Common myeloid progenitor, CD34-positive (primary cell): Measurements from ENCODE around the gene PRSS56.

ENCODE experiments used
- CTCF ChIA-PET: fragments of 350-600 bp; sonication (Branson Sonifier 250); formaldehyde crosslinking; loops from one replicate; lab custom pipeline; 2021; ENCODE audit warnings: antibody characterized with exemption; lab: Charles Lee
- POLR2A ChIA-PET: fragments of 350-600 bp; sonication (Branson Sonifier 250); formaldehyde crosslinking; loops from one replicate; lab custom pipeline; 2021; ENCODE audit warnings: antibody characterized with exemption; lab: Charles Lee
- DNase-seq, 3 donors: peaks; one replicate each; pipeline versions ENCODE4 v3.0.0 to v3.0.0-alpha.2; 2013
- H3K27ac ChIP-seq, 2 experiments: 1 replicate in 1 of 2; 2 replicates in 1 of 2; pipeline ENCODE4 v1.7.0; 2013; ENCODE audit warnings: inconsistent platforms in 2 of 2, low read length in 2 of 2, mild to moderate bottlenecking in 2 of 2, low read depth in 1 of 2, moderate library complexity in 1 of 2; ENCODE audit not compliant: severe bottlenecking in 2 of 2, insufficient read depth in 1 of 2, poor library complexity in 1 of 2
- H3K27me3 ChIP-seq, 5 experiments: replicated peaks in 2 of 5; 1 replicate in 3 of 5; 2 replicates in 2 of 5; pipeline versions ENCODE4 v1.6.1 to v1.7.0; 2013; ENCODE audit warnings: low read length in 4 of 5, mild to moderate bottlenecking in 2 of 5, moderate library complexity in 2 of 5, inconsistent platforms in 1 of 5; ENCODE audit not compliant: insufficient read depth in 5 of 5, control insufficient read depth in 4 of 5
- H3K36me3 ChIP-seq, 4 experiments: 1 replicate in 2 of 4; 2 replicates in 2 of 4; pipeline versions ENCODE4 v1.6.1 to v1.7.0; 2013; ENCODE audit warnings: low read length in 3 of 4, control low read depth in 1 of 4, mild to moderate bottlenecking in 1 of 4; ENCODE audit not compliant: control insufficient read depth in 4 of 4, insufficient read depth in 4 of 4
- H3K4me1 ChIP-seq, 4 experiments: 1 replicate in 3 of 4; 2 replicates in 1 of 4; pipeline versions ENCODE4 v1.6.1 to v1.7.1; 2013; ENCODE audit warnings: low read length in 3 of 4, mild to moderate bottlenecking in 3 of 4, control low read depth in 1 of 4, inconsistent platforms in 1 of 4, moderate library complexity in 1 of 4; ENCODE audit not compliant: control insufficient read depth in 4 of 4, insufficient read depth in 4 of 4; ENCODE audit errors: control extremely low read depth in 1 of 4
- H3K4me3 ChIP-seq, 7 experiments: 1 replicate in 4 of 7; 2 replicates in 3 of 7; pipeline versions ENCODE4 v1.5.1 to v1.7.0; 2013; ENCODE audit warnings: mild to moderate bottlenecking in 7 of 7, low read length in 6 of 7, moderate library complexity in 6 of 7, inconsistent platforms in 2 of 7, low read depth in 2 of 7, control low read depth in 1 of 7; ENCODE audit not compliant: insufficient read depth in 4 of 7, control insufficient read depth in 1 of 7; ENCODE audit errors: extremely low read depth in 1 of 7
- H3K9me3 ChIP-seq, 5 experiments: 1 replicate in 4 of 5; 2 replicates in 1 of 5; pipeline versions ENCODE4 v1.6.1 to v1.7.1; 2013; ENCODE audit warnings: low read length in 4 of 5, mild to moderate bottlenecking in 2 of 5, inconsistent platforms in 1 of 5, low read depth in 1 of 5, moderate library complexity in 1 of 5; ENCODE audit not compliant: control insufficient read depth in 4 of 5, insufficient read depth in 2 of 5; ENCODE audit errors: control extremely low read depth in 1 of 5
- WGBS: methylation state at CpG from one replicate; pipeline ENCODE4 v1.1.5; 2013; ENCODE audit not compliant: insufficient coverage; 5-methylcytosine and 5-hydroxymethylcytosine counted together

PRSS56 gene

GRCh38 chr2:232491139-232491780 lies 28.9 kb upstream of the PRSS56 start:
- Histone ChIP-seq H3K27me3 (peaks cover 0 to 41% (median 21%) of the 10 kb centered on the region in 5 experiments), H3K4me3 (no peak overlapping the region), H3K27ac (no peak overlapping the region), H3K4me1 (peaks cover 0 to 15% (median 11%) of the 10 kb centered on the region in 4 experiments), H3K9me3 (no peaks in the 10 kb centered on the region), H3K36me3 (no peaks in the 10 kb centered on the region)
- 97% methylated on average over 11 of the region's 12 CpGs for WGBS
- ChIA-PET POLR2A (interaction anchor here (0.5 kb wide), 1 partner anchor 26 kb away, joined by 3 read pairs; no protein-coding TSS in a partner anchor), CTCF (interaction anchor here (1.4 to 1.9 kb wide), 2 partner anchors 11 to 13 kb away, joined by 3 to 5 read pairs; no protein-coding TSS in a partner anchor)
- no peak for DNase-seq

GRCh38 chr2:232492236-232492848 lies 27.8 kb upstream of the PRSS56 start:
- Histone ChIP-seq H3K4me3 (no peak overlapping the region), H3K27me3 (peaks cover 0 to 30% (median 17%) of the 10 kb centered on the region in 5 experiments), H3K4me1 (peaks cover 0 to 4% (median 1%) of the 10 kb centered on the region in 4 experiments), H3K36me3 (no peaks in the 10 kb centered on the region), H3K27ac (no peak overlapping the region), H3K9me3 (no peaks in the 10 kb centered on the region)
- ChIA-PET CTCF (interaction anchor here (1.2 kb wide), 1 partner anchor 44 kb away, joined by 3 read pairs; no protein-coding TSS in a partner anchor), POLR2A (no interaction called here)
- WGBS: 76% methylated on average over 6 of the region's 8 CpGs
- DNase-seq: no peak

GRCh38 chr2:232492963-232493700 lies 27.1 kb upstream of the PRSS56 start:
- ChIA-PET CTCF (interaction anchor here (0.8 to 1.2 kb wide), 2 partner anchors 12 to 45 kb away, joined by 3 read pairs; no protein-coding TSS in a partner anchor), POLR2A (no interaction called here)
- Histone ChIP-seq H3K4me3 (no peak overlapping the region), H3K27ac (no peak overlapping the region), H3K4me1 (no peaks in the 10 kb centered on the region), H3K9me3 (no peaks in the 10 kb centered on the region), H3K36me3 (no peaks in the 10 kb centered on the region), H3K27me3 (peaks cover 0 to 26% (median 17%) of the 10 kb centered on the region in 5 experiments)
- 91% methylated on average over 17 of the region's 24 CpGs for WGBS
- no peak for DNase-seq

- Histone ChIP-seq H3K27ac (no peak overlapping the region), H3K36me3 (no peaks in the 10 kb centered on the region), H3K4me3 (no peak overlapping the region), H3K27me3 (peaks cover 0 to 21% (median 16%) of the 10 kb centered on the region in 5 experiments), H3K9me3 (no peaks in the 10 kb centered on the region), H3K4me1 (no peaks in the 10 kb centered on the region)
- DNase-seq: no peak
- ChIA-PET CTCF (interaction anchor here (0.8 to 1.2 kb wide), 3 partner anchors 11 to 46 kb away, joined by 3 read pairs; no protein-coding TSS in a partner anchor), POLR2A (no interaction called here)
- 94% methylated on average over 7 of the region's 10 CpGs for WGBS
These were observed 26.3 kb upstream of the PRSS56 start for GRCh38 chr2:232493701-232494474.

GRCh38 chr2:232494542-232494941 lies 25.6 kb upstream of the PRSS56 start:
- POLR2A ChIA-PET: interaction anchor here (0.6 kb wide), 1 partner anchor 618 kb away, joined by 4 read pairs; no protein-coding TSS in a partner anchor
- Histone ChIP-seq H3K27ac (no peak overlapping the region), H3K27me3 (peaks cover 0 to 16% (median 14%) of the 10 kb centered on the region in 5 experiments), H3K36me3 (no peaks in the 10 kb centered on the region), H3K9me3 (no peaks in the 10 kb centered on the region), H3K4me1 (no peaks in the 10 kb centered on the region), H3K4me3 (no peak overlapping the region)
- CTCF ChIA-PET: interaction anchor here (0.8 to 1.3 kb wide), 3 partner anchors 17 to 29 kb away, joined by 3 to 4 read pairs (median 3); no protein-coding TSS in a partner anchor
- no peak for DNase-seq
- 95% methylated on average over 5 of the region's 5 CpGs for WGBS

- ChIA-PET POLR2A (interaction anchor here (0.5 kb wide), 1 partner anchor 132 kb away, joined by 5 read pairs; no protein-coding TSS in a partner anchor), CTCF (interaction anchor here (1.1 to 1.3 kb wide), 2 partner anchors 20 to 29 kb away, joined by 3 to 4 read pairs; no protein-coding TSS in a partner anchor)
- Histone ChIP-seq H3K4me1 (no peaks in the 10 kb centered on the region), H3K4me3 (no peak overlapping the region), H3K27ac (no peak overlapping the region), H3K9me3 (no peaks in the 10 kb centered on the region), H3K36me3 (no peaks in the 10 kb centered on the region), H3K27me3 (peaks cover 0 to 18% (median 8%) of the 10 kb centered on the region in 5 experiments)
- DNase-seq: no peak
- 96% methylated on average over 7 of the region's 7 CpGs for WGBS
These were observed 24.9 kb upstream of the PRSS56 start for GRCh38 chr2:232495292-232495691.
